ENCODE results near the gene FAN1. TPM values are rescaled to one million over a fixed set of nuclear protein-coding genes. Genes with fewer than 3 reads are reported as not detected.

FAN1 gene
- total RNA-seq, 1 donor from 2014 or later: 17.6 TPM

GRCh38 chr15:30953731-30954378, 50.1 kb downstream of the FAN1 start:
- H3K36me3 ChIP-seq (ENCODE audit: control insufficient read depth, insufficient read depth, low read length): peaks cover 11% of the 10 kb centered on the region
- H3K27me3 ChIP-seq (ENCODE audit: control insufficient read depth, insufficient read depth, low read length): no peaks in the 10 kb centered on the region
- DNase-seq (ENCODE audit: low read depth) (peak; percentile 89), FAIRE-seq (no peak)
- H3K4me3 ChIP-seq (ENCODE audit: low read depth, low read length): no peak overlapping the region
- TF ChIP-seq CTCF (IDR thresholded peaks at IDR 0.05; ENCODE audit: insufficient read depth, low read length, severe bottlenecking): no peak

- no peaks in the 10 kb centered on the region for H3K27me3 ChIP-seq (ENCODE audit: control insufficient read depth, insufficient read depth, low read length)
- no peak for FAIRE-seq
- no peak overlapping the region for H3K4me3 ChIP-seq (ENCODE audit: low read depth, low read length)
- DNase-seq (ENCODE audit: low read depth): peak; percentile 20
- peaks cover 11% of the 10 kb centered on the region for H3K36me3 ChIP-seq (ENCODE audit: control insufficient read depth, insufficient read depth, low read length)
- no peak for TF ChIP-seq CTCF (IDR thresholded peaks at IDR 0.05; ENCODE audit: insufficient read depth, low read length, severe bottlenecking)
Measured at GRCh38 chr15:30954674-30955073, 51.0 kb downstream of the FAN1 start.

- FAIRE-seq (no peak), DNase-seq (ENCODE audit: low read depth) (no peak)
- no peaks in the 10 kb centered on the region for H3K27me3 ChIP-seq (ENCODE audit: control insufficient read depth, insufficient read depth, low read length)
- TF ChIP-seq CTCF (IDR thresholded peaks at IDR 0.05; ENCODE audit: insufficient read depth, low read length, severe bottlenecking): no peak
- H3K36me3 ChIP-seq (ENCODE audit: control insufficient read depth, insufficient read depth, low read length): peaks cover 13% of the 10 kb centered on the region
- H3K4me3 ChIP-seq (ENCODE audit: low read depth, low read length): no peak overlapping the region
Measured at GRCh38 chr15:30956216-30957124, 52.8 kb downstream of the FAN1 start.

GRCh38 chr15:30958219-30958618, 54.5 kb downstream of the FAN1 start:
- Histone ChIP-seq H3K27me3 (ENCODE audit: control insufficient read depth, insufficient read depth, low read length) (no peaks in the 10 kb centered on the region), H3K4me3 (ENCODE audit: low read depth, low read length) (no peak overlapping the region), H3K36me3 (ENCODE audit: control insufficient read depth, insufficient read depth, low read length) (peaks cover 8% of the 10 kb centered on the region)
- DNase-seq (ENCODE audit: low read depth) (no peak), FAIRE-seq (no peak)
- TF ChIP-seq CTCF (IDR thresholded peaks at IDR 0.05; ENCODE audit: insufficient read depth, low read length, severe bottlenecking): no peak

GRCh38 chr15:30962079-30962478, 58.4 kb downstream of the FAN1 start:
- Histone ChIP-seq H3K27me3 (ENCODE audit: control insufficient read depth, insufficient read depth, low read length) (no peaks in the 10 kb centered on the region), H3K36me3 (ENCODE audit: control insufficient read depth, insufficient read depth, low read length) (peaks cover 7% of the 10 kb centered on the region), H3K4me3 (ENCODE audit: low read depth, low read length) (no peak overlapping the region)
- DNase-seq (ENCODE audit: low read depth) (peak; percentile 91), FAIRE-seq (peak; percentile 83)
- TF ChIP-seq CTCF (IDR thresholded peaks at IDR 0.05; ENCODE audit: insufficient read depth, low read length, severe bottlenecking): no peak
